ENCODE data around the gene LRP2BP.
A peak's percentile ranks its signal among the peaks of the same experiment; 100 is the strongest.

GRCh38 chr4:185425647-185426352 lies 30.1 kb upstream of the LRP2BP start, which contains the start of gene UFSP2:
- TF ChIP-seq POLR2A (IDR thresholded peaks at IDR 0.05; ENCODE audit: low read length), result peak; percentile 82
- TF ChIP-seq GATA1 (IDR thresholded peaks at IDR 0.05; ENCODE audit: low read depth, low read length), result no peak

Measured in erythroblast (primary cell).